Measurements from ENCODE around the gene MEP1B.

Gene MEP1B

GRCh38 chr18:32262092-32262491 lies 72.3 kb downstream of the MEP1B start:
- DNase-seq (ENCODE audit: low read depth in 1 of 2, low spot score in 1 of 2): no peak

- DNase-seq (ENCODE audit: low read depth in 1 of 2, low spot score in 1 of 2): no peak
These were observed 74.6 kb downstream of the MEP1B start for GRCh38 chr18:32264401-32264800.

DNA sequence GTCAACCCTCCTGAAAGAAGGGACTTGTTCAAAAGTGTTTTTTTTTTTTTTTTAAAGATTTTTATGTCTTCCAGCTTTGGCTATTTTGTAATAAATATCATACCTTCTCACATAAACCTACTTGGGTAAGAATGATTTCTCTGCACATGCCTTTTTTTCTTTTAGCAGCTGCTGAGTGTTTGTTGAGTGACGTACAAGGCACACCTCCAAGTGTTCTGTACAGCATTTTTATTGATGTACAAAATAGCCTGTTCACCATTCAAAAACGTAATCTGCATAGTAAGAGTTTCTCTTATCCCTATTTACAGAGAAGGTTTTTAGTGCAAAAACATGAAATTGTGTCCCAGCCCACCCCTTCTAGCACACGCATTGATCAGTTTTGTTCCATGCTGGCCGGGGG lies 77.6 kb downstream of the MEP1B start:
- no peak for DNase-seq (ENCODE audit: low read depth in 1 of 2, low spot score in 1 of 2)
